K562 (cell line): Measurements from ENCODE around the gene FAM219B. TPM values are rescaled to one million over a fixed set of nuclear protein-coding genes. Genes with fewer than 3 reads are reported as not detected.

Experiments used
- DMBX1 ChIP-seq: fragments of 250-450 bp; sonication (Bioruptor Pico); IDR thresholded peaks from 2 replicates; pipeline ENCODE4 v1.8.0; 2022; ENCODE audit warnings: inconsistent platforms, mild to moderate bottlenecking, moderate library complexity, borderline replicate concordance
- EWSR1 ChIP-seq: fragments of 450-650 bp; IDR thresholded peaks from 2 replicates; pipeline ENCODE4 v1.6.1; 2018; ENCODE audit warnings: borderline replicate concordance, mild to moderate bottlenecking, low read depth, moderate library complexity; ENCODE audit not compliant: partially characterized antibody
- MTF1 ChIP-seq: fragments of 250-450 bp; sonication (Bioruptor Pico); IDR thresholded peaks from 2 replicates; pipeline ENCODE4 v1.9.0; 2021; ENCODE audit warnings: moderate library complexity, mild to moderate bottlenecking, inconsistent platforms, borderline replicate concordance
- TAF9B ChIP-seq: fragments of 450-650 bp; IDR thresholded peaks from 2 replicates; pipeline ENCODE4 v1.6.1; 2018; ENCODE audit warnings: mild to moderate bottlenecking; ENCODE audit not compliant: partially characterized antibody
- XRCC5 ChIP-seq: fragments of 200-400 bp; formaldehyde crosslinking; IDR thresholded peaks from 2 replicates; pipeline ENCODE4 v1.6.1; 2017; ENCODE audit warnings: low read depth, mild to moderate bottlenecking, low read length
- polyA plus RNA-seq, 8 experiments: library from polyadenylated mRNA; depleted of rRNA in 4 of 8; stranded (reverse) in 5 of 8; unstranded in 3 of 8; fragments of >200 nt; fragmentation: Nextera tagmentation in 2 of 8; fragmentation: Illumina TruSeq in 1 of 8; extraction: Ambion mirVana in 2 of 8; extraction: Trizol in 1 of 8; gene quantifications; 2 replicates each; pipeline versions ENCODE4 v1.2.1 to v1.2.3, GENCODE V29; 2011 to 2014; ENCODE audit warnings: inconsistent platforms in 1 of 8, missing spikeins in 1 of 8
- total RNA-seq, 7 experiments: library from RNA; depleted of rRNA in 6 of 7; stranded (reverse); fragments of >200 nt in 6 of 7; fragmentation: Illumina TruSeq in 2 of 7; extraction: Trizol in 2 of 7; gene quantifications; 2 replicates each; pipeline versions ENCODE4 v1.2.1 to v1.2.3, GENCODE V29; 2011 to 2021; ENCODE audit warnings: low replicate concordance in 1 of 7
- TF ChIP-seq, protein P1 (sequence below): IDR thresholded peaks from 3 replicates; pipeline ENCODE4 v1.6.1; 2011; ENCODE audit warnings: borderline replicate concordance, mild to moderate bottlenecking, moderate library complexity; ENCODE audit not compliant: insufficient read length; ENCODE audit errors: extremely low read depth
- TF ChIP-seq, protein P2 (sequence below): fragments of 200-600 bp; sonication (generic); IDR thresholded peaks from one replicate; pipeline ENCODE4 v1.6.1; 2012; ENCODE audit warnings: mild to moderate bottlenecking, low read depth, low read length, inconsistent platforms
- TF ChIP-seq, protein P3 (sequence below): fragments of 450-650 bp; formaldehyde crosslinking; IDR thresholded peaks from 2 replicates; pipeline ENCODE4 v1.4.0; 2020; ENCODE audit warnings: mild to moderate bottlenecking, moderate library complexity
- TF ChIP-seq, protein P4 (sequence below): fragments of 450-650 bp; IDR thresholded peaks from 2 replicates; pipeline ENCODE4 v1.6.1; 2016

Gene FAM219B
- total and polyA plus RNA-seq, 9 of the 15 experiments (the other 6 are each of a cell fraction or from before 2014, with no cell fraction given), result 6.8 to 50.4 (median 29.4) TPM

DNA sequence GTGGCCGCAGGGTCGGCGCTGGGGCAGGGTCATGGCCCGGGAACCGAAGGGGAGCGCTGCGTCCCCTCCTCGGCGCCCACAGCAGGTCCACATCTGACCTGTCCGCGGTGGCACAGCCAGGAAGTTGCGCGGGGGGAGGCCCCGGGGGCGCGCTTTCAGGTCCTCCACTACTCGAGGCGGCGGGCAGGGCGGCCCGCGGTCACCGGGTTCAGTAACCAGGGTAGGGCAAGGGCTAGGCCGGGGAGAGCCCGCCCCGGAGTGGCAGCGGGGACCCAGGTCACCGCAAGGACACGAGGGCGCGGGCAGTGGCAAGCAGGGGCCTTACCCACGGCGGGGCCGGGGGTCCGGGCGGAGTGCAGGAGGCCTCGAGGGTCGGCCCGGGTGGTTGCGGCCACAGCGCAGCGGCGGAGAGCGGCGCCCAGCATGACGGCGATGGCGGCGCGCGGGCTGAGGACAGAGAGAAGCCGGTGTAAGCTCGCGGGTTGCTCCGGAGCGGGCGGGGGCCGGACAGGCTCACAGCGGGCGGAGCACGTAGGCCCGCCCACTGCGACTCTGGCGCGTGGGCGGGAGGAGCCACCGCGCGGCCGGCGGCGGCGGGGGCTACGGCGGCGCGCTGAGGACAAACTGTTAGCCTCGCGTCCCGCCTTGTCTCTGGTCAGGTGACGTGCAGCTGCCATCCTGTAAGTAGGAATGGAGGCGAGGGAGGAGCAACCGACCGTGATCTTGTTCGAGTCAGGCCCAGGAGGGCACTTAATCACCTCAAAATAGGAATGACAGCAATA is 31.1 kb upstream of the FAM219B start, which contains the start of gene COX5A (continued):
- TF ChIP-seq, protein P1, sequence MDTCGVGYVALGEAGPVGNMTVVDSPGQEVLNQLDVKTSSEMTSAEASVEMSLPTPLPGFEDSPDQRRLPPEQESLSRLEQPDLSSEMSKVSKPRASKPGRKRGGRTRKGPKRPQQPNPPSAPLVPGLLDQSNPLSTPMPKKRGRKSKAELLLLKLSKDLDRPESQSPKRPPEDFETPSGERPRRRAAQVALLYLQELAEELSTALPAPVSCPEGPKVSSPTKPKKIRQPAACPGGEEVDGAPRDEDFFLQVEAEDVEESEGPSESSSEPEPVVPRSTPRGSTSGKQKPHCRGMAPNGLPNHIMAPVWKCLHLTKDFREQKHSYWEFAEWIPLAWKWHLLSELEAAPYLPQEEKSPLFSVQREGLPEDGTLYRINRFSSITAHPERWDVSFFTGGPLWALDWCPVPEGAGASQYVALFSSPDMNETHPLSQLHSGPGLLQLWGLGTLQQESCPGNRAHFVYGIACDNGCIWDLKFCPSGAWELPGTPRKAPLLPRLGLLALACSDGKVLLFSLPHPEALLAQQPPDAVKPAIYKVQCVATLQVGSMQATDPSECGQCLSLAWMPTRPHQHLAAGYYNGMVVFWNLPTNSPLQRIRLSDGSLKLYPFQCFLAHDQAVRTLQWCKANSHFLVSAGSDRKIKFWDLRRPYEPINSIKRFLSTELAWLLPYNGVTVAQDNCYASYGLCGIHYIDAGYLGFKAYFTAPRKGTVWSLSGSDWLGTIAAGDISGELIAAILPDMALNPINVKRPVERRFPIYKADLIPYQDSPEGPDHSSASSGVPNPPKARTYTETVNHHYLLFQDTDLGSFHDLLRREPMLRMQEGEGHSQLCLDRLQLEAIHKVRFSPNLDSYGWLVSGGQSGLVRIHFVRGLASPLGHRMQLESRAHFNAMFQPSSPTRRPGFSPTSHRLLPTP, result no peak
- TF ChIP-seq EWSR1 (no peak), MTF1 (CRISPR knock-in tag) (no peak), DMBX1 (0 out of 2 replicates have a peak, but pooled peaks have one; percentile 15), XRCC5 (no peak), TAF9B (peak; percentile 13)
- TF ChIP-seq, protein P2, sequence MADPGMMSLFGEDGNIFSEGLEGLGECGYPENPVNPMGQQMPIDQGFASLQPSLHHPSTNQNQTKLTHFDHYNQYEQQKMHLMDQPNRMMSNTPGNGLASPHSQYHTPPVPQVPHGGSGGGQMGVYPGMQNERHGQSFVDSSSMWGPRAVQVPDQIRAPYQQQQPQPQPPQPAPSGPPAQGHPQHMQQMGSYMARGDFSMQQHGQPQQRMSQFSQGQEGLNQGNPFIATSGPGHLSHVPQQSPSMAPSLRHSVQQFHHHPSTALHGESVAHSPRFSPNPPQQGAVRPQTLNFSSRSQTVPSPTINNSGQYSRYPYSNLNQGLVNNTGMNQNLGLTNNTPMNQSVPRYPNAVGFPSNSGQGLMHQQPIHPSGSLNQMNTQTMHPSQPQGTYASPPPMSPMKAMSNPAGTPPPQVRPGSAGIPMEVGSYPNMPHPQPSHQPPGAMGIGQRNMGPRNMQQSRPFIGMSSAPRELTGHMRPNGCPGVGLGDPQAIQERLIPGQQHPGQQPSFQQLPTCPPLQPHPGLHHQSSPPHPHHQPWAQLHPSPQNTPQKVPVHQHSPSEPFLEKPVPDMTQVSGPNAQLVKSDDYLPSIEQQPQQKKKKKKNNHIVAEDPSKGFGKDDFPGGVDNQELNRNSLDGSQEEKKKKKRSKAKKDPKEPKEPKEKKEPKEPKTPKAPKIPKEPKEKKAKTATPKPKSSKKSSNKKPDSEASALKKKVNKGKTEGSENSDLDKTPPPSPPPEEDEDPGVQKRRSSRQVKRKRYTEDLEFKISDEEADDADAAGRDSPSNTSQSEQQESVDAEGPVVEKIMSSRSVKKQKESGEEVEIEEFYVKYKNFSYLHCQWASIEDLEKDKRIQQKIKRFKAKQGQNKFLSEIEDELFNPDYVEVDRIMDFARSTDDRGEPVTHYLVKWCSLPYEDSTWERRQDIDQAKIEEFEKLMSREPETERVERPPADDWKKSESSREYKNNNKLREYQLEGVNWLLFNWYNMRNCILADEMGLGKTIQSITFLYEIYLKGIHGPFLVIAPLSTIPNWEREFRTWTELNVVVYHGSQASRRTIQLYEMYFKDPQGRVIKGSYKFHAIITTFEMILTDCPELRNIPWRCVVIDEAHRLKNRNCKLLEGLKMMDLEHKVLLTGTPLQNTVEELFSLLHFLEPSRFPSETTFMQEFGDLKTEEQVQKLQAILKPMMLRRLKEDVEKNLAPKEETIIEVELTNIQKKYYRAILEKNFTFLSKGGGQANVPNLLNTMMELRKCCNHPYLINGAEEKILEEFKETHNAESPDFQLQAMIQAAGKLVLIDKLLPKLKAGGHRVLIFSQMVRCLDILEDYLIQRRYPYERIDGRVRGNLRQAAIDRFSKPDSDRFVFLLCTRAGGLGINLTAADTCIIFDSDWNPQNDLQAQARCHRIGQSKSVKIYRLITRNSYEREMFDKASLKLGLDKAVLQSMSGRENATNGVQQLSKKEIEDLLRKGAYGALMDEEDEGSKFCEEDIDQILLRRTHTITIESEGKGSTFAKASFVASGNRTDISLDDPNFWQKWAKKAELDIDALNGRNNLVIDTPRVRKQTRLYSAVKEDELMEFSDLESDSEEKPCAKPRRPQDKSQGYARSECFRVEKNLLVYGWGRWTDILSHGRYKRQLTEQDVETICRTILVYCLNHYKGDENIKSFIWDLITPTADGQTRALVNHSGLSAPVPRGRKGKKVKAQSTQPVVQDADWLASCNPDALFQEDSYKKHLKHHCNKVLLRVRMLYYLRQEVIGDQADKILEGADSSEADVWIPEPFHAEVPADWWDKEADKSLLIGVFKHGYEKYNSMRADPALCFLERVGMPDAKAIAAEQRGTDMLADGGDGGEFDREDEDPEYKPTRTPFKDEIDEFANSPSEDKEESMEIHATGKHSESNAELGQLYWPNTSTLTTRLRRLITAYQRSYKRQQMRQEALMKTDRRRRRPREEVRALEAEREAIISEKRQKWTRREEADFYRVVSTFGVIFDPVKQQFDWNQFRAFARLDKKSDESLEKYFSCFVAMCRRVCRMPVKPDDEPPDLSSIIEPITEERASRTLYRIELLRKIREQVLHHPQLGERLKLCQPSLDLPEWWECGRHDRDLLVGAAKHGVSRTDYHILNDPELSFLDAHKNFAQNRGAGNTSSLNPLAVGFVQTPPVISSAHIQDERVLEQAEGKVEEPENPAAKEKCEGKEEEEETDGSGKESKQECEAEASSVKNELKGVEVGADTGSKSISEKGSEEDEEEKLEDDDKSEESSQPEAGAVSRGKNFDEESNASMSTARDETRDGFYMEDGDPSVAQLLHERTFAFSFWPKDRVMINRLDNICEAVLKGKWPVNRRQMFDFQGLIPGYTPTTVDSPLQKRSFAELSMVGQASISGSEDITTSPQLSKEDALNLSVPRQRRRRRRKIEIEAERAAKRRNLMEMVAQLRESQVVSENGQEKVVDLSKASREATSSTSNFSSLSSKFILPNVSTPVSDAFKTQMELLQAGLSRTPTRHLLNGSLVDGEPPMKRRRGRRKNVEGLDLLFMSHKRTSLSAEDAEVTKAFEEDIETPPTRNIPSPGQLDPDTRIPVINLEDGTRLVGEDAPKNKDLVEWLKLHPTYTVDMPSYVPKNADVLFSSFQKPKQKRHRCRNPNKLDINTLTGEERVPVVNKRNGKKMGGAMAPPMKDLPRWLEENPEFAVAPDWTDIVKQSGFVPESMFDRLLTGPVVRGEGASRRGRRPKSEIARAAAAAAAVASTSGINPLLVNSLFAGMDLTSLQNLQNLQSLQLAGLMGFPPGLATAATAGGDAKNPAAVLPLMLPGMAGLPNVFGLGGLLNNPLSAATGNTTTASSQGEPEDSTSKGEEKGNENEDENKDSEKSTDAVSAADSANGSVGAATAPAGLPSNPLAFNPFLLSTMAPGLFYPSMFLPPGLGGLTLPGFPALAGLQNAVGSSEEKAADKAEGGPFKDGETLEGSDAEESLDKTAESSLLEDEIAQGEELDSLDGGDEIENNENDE, result no peak
- TF ChIP-seq, protein P3, sequence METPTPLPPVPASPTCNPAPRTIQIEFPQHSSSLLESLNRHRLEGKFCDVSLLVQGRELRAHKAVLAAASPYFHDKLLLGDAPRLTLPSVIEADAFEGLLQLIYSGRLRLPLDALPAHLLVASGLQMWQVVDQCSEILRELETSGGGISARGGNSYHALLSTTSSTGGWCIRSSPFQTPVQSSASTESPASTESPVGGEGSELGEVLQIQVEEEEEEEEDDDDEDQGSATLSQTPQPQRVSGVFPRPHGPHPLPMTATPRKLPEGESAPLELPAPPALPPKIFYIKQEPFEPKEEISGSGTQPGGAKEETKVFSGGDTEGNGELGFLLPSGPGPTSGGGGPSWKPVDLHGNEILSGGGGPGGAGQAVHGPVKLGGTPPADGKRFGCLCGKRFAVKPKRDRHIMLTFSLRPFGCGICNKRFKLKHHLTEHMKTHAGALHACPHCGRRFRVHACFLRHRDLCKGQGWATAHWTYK, result no peak
- TF ChIP-seq, protein P4, sequence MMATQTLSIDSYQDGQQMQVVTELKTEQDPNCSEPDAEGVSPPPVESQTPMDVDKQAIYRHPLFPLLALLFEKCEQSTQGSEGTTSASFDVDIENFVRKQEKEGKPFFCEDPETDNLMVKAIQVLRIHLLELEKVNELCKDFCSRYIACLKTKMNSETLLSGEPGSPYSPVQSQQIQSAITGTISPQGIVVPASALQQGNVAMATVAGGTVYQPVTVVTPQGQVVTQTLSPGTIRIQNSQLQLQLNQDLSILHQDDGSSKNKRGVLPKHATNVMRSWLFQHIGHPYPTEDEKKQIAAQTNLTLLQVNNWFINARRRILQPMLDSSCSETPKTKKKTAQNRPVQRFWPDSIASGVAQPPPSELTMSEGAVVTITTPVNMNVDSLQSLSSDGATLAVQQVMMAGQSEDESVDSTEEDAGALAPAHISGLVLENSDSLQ, result peak; percentile 68; the same call in 1 of the 2 replicates
